IPS DF 4.7 (cell line): ENCODE data around the gene USP49.
"Not testable (repeated sequence)": the region's sequence is repeated elsewhere in the genome, so short reads cannot be mapped to it uniquely, and the experiment has no call there.

Experiments
- DNase-seq: peaks from one replicate; pipeline ENCODE4 v3.0.0-alpha.2; 2013; ENCODE audit warnings: low spot score; ENCODE audit errors: extremely low read depth

Gene USP49

GRCh38 chr6:41781366-41781730, 113.8 kb downstream of the USP49 start:
- DNase-seq = no peak

- DNase-seq = no peak
Measured at GRCh38 chr6:41780551-41781365, 114.4 kb downstream of the USP49 start, which contains the start of gene PRICKLE4. TSS of gene PRICKLE4 (plus strand) at chr6:41780782. CDS start at chr6:41783474, 2,692 bp downstream.

- no peak for DNase-seq
Measured at GRCh38 chr6:41779788-41780550, 115.2 kb downstream of the USP49 start, which contains the start of gene FRS3. TSS of gene FRS3 (minus strand) at chr6:41779900. CDS start at chr6:41776987, 2,913 bp downstream.

DNA sequence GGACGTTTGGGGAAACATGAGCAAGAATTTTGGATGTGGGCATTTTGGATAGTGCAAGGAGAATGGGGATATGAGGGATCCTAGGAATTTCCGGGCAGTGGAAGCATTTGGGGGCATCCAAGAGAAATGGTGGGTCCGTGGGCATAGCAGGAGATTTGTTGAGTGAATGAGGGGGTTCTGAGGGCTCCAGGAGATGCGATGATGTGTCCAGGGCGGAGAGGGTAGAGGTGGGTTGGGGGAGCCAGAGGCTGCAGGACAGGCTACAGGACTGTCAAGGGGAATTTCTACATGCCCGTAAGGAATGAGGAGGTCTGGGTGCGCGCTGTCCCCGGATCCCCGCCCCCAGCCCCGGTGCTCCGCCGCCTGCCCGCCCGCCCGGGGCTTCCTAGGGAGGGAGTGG, 115.8 kb downstream of the USP49 start:
- DNase-seq = no peak

DNA sequence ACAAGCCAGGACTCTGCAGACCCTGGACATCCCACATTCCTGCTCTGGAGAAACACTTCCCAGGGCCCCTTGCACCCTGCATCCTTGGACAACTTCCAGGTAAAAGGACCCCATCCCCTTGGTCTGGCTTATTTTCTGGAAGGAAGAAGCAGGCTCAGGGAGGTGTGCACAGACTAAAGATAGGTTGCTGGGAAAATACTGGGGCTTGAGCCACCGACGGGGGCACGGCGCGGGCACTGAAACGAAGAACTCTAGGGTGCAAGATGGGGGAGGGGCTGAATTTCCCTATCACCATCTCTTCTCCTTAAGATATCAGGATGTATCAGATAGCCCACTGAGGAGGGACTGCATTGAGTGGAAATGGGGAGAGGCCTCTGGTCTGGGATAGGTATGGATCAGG, 116.3 kb downstream of the USP49 start:
- DNase-seq = no peak

- DNase-seq = no peak
Measured at GRCh38 chr6:41777551-41778285, 117.5 kb downstream of the USP49 start.

DNA sequence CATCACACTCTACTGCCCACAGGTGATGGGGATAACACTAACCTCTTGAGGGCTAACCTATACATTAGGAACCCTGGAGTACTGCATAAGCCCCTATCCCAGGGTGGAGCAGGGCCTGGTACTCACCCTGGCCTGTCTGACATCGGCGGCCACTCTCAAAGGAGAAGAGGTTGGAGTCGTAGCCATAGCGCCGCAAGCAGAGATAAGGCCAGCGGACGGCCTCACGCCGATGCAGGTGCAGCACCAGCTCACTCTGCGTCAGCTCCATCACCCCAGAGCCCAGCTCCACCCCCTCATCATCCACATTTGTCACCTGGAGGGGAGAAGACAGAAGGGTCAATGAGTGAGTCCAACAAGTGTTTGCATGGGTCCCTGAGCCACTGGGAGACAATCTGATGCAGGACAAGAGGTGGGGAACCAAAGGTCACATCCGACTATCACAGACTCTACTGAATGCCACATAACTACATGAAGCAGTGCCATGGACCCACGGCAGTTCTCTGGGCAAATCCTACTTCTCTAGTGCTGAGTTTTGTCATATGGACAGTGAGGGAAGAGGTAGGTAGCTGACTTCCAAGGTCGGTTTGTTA, 119.8 kb downstream of the USP49 start:
- no peak for DNase-seq

DNA sequence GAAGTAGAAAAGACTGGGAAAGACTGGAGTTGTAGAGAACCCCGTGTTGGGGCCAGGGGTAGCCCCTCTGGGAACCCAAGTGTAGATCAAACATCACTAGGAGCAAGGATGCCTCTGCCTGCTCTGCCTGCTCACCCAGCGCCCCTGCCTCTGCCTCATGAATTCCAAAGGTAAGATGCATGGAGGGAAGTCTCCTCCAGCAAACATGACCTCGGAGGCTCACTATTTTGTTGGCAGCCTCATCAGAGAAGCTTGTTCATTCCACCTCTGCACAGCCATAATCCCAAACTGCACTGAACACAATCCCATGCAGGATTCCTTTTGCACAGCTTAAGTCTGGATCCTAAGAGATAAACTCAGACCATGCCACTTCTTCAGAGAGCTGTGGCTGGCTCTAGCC, 120.3 kb downstream of the USP49 start:
- no peak for DNase-seq

- DNase-seq = no peak
Measured at GRCh38 chr6:41771058-41771983, 123.9 kb downstream of the USP49 start.

DNA sequence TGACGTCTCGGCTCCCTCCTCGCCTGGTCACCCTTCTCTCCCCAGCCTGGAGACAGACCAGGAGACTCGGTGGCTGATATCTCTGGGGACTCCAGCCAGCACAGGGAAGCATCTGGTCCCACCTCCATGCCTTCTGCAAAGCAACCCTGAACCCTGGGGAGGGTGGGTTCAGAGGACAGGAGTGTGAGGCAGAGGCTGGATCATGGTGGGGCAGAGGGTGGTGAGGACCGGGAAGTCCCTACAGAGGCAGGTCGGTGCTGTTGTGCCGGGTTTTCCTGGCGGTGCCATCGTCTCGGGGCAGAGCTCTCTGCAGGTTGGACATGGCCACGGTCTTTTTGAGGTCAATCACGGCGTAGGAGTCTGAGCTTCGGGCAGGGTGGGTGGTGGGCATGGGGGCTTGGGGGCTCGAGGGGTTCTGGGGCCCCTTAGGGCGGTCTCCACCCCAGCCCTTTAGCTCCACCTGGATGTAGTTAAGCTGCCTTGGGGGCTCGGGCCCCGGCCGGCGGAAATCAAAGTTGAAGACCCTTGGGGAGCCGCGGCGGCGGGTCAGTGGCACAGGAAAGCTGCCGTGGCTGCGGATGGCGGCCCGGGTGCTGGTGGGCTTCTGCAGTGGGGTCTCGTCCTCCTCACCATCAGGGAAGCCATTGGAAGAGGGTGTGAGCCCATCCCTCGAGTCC, 124.7 kb downstream of the USP49 start:
- no peak for DNase-seq

- DNase-seq = no peak
Measured at GRCh38 chr6:41769376-41769775, 125.8 kb downstream of the USP49 start.

DNA sequence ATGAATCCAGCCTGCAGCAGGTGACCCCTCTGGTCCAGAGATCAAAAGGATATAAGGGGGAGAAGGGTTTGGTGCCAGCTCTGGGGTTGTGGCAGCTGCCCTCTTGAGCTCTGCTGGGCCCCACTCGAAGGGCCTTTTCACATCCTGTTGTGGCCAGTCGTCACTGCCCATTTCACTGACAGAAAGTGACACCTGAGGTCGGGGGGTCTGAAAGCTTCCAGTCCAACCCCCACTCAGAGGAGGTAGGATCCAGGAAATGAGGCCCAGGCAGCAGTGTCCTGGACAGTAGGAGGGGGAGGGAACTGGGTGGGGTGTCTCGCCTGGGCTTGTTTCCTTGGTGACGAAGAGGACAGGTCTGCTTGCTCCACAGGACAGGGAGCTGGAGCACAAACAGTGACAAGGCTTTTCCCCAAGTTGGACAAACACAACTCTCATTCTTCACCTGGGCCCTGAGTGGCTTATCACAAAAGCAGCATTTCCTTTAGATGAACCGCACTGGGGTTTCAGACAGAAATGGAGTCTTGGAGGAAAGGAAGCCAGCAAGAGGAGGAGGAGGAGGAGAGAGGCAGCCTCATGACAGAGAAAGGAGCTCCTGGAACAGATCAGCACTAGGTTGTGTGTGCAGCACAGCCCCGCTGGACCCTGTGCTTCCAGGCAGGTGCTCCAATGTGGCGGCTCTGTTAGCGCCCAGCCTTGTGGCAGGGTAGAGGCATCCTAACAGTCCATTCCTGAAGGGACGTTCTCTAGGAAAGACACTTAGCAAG, 126.4 kb downstream of the USP49 start:
- DNase-seq = no peak

DNA sequence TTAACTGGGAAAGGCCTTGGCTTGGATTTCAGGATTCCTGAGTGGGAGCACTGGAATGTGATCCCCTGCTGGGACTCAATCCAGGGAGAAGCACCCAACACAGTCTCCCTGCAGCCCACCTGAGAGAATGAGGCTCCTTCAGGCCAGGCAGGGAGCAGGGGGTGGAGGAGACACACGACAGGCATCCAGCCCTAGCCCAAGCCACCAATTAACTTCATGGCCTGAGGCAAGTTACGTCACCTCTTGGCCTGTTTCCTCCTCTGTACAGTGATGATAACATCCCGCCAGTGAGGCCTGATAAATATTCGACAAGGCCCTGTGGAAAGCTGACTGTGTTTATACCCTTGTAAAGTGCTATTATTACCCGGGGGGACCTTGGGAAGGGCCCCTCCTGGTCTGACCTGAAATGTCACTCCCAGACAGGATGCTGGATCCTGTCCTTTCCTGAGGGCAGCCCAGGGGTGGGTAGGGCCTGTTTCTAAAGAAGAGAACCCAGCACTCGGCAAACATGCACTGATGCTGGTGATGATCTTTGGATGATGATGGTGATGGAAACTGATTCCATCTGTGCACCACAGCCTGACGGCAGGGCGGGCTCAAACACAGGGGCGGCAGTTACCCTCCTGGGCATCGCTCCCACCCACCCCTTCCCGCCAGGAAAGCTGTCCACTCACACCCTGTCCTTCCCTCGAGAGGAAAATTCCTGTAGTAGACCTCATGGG, 127.9 kb downstream of the USP49 start:
- DNase-seq = no peak

- not testable (repeated sequence) for DNase-seq
Measured at GRCh38 chr6:41766043-41766664, 129.0 kb downstream of the USP49 start.

DNA sequence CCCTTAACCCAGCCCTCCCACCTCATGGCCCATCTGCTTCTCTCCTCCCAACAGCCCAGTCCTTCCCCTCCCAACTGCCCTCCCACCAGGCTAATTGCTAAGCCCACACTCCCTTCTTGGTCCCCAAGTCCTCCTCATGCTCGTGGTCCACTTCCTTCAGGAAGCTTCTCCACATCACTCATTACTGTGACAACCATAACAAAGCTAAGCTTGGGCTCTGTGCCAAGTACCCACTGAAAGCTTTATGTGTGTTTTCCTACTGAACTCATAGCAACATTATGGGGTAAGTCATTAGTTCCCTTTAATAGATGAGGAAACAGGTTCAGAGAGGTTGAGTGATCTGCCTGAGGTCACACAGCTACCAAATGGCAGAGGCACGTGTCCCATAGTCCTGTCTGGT, 131.7 kb downstream of the USP49 start:
- no peak for DNase-seq

GRCh38 chr6:41759905-41760579, 135.1 kb downstream of the USP49 start:
- DNase-seq = no peak
